ENCODE data around the gene KLRC1.

DNA sequence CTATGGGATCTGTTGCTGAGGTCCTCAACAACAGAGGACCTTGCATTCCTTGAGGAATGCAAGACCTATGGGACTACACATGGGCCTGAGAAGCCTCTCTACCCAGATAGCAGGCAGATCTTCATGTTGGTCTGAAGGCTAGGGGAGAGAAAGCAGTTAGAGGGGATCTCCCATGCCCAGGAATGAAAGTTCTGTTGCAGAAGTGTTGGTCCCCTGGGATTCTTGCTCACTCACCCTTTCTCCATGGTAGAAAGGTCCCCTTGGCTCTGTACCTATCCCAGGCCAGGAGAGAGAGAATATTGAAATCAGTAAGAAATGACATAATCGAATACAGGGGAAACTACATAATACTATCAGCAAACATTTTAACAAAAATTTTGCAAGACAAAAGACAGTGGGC is 16.5 kb upstream of the KLRC1 start:
- TF ChIP-seq JAZF1 (CRISPR knock-in tag; IDR thresholded peaks at IDR 0.05) (no peak), NFE2L1 (CRISPR knock-in tag; IDR thresholded peaks at IDR 0.05) (no peak), ZNF138 (CRISPR knock-in tag; conservative IDR thresholded peaks at IDR 0.05) (no peak), KAT7 (CRISPR knock-in tag; IDR thresholded peaks at IDR 0.05; ENCODE audit: borderline replicate concordance) (no peak), NR2C2 (CRISPR knock-in tag; IDR thresholded peaks at IDR 0.05) (no peak)
- TF ChIP-seq, protein P1, sequence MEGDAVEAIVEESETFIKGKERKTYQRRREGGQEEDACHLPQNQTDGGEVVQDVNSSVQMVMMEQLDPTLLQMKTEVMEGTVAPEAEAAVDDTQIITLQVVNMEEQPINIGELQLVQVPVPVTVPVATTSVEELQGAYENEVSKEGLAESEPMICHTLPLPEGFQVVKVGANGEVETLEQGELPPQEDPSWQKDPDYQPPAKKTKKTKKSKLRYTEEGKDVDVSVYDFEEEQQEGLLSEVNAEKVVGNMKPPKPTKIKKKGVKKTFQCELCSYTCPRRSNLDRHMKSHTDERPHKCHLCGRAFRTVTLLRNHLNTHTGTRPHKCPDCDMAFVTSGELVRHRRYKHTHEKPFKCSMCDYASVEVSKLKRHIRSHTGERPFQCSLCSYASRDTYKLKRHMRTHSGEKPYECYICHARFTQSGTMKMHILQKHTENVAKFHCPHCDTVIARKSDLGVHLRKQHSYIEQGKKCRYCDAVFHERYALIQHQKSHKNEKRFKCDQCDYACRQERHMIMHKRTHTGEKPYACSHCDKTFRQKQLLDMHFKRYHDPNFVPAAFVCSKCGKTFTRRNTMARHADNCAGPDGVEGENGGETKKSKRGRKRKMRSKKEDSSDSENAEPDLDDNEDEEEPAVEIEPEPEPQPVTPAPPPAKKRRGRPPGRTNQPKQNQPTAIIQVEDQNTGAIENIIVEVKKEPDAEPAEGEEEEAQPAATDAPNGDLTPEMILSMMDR (IDR thresholded peaks at IDR 0.05) = no peak
- TF ChIP-seq, protein P2, sequence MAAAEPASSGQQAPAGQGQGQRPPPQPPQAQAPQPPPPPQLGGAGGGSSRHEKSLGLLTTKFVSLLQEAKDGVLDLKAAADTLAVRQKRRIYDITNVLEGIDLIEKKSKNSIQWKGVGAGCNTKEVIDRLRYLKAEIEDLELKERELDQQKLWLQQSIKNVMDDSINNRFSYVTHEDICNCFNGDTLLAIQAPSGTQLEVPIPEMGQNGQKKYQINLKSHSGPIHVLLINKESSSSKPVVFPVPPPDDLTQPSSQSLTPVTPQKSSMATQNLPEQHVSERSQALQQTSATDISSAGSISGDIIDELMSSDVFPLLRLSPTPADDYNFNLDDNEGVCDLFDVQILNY (CRISPR knock-in tag; IDR thresholded peaks at IDR 0.05) = no peak

All from WTC11 (cell line).